Endothelial cell (in vitro differentiated cells): ENCODE data around the gene ULK3. TPM values are rescaled to one million over a fixed set of nuclear protein-coding genes. Genes with fewer than 3 reads are reported as not detected.

Source experiments
- DNase-seq: peaks from one replicate; pipeline ENCODE4 v3.0.0; 2021; ENCODE audit warnings: low spot score
- H3K27ac Mint-ChIP-seq: one replicate; pipeline ENCODE4 v1.8.0; 2021; ENCODE audit warnings: mixed read lengths, inconsistent platforms; ENCODE audit not compliant: unreplicated experiment
- H3K27me3 Mint-ChIP-seq: one replicate; pipeline ENCODE4 v1.8.0; 2021; ENCODE audit warnings: mild to moderate bottlenecking, moderate library complexity, mixed read lengths, inconsistent platforms; ENCODE audit not compliant: unreplicated experiment
- H3K36me3 Mint-ChIP-seq: one replicate; pipeline ENCODE4 v1.8.0; 2021; ENCODE audit warnings: mild to moderate bottlenecking, low read depth, mixed read lengths, inconsistent platforms; ENCODE audit not compliant: unreplicated experiment
- H3K4me1 Mint-ChIP-seq: one replicate; pipeline ENCODE4 v1.8.0; 2021; ENCODE audit warnings: mild to moderate bottlenecking, mixed read lengths, inconsistent platforms; ENCODE audit not compliant: unreplicated experiment
- H3K4me3 Mint-ChIP-seq: one replicate; pipeline ENCODE4 v1.8.0; 2021; ENCODE audit warnings: mild to moderate bottlenecking, mixed read lengths, inconsistent platforms; ENCODE audit not compliant: unreplicated experiment
- H3K9me3 Mint-ChIP-seq: one replicate; pipeline ENCODE4 v1.8.0; 2021; ENCODE audit warnings: mixed read lengths, inconsistent platforms; ENCODE audit not compliant: unreplicated experiment
- total RNA-seq: library from RNA; stranded (reverse); fragmentation: NEBNext Ultra II Directional; extraction: Animal tissue kit (Norgen Biotek cat#: 25700); gene quantifications from one replicate; pipeline ENCODE4 v1.2.1, GENCODE V29; 2021; ENCODE audit not compliant: unreplicated experiment
- TF ChIP-seq, protein P1 (sequence below): fragments of 200-600 bp; sonication (generic); IDR thresholded peaks from one replicate; pipeline ENCODE4 v1.5.0; 2021; ENCODE audit warnings: antibody characterized with exemption; ENCODE audit not compliant: unreplicated experiment

ULK3 gene
- total RNA-seq, 1 donor from 2014 or later = 25.6 TPM

DNA sequence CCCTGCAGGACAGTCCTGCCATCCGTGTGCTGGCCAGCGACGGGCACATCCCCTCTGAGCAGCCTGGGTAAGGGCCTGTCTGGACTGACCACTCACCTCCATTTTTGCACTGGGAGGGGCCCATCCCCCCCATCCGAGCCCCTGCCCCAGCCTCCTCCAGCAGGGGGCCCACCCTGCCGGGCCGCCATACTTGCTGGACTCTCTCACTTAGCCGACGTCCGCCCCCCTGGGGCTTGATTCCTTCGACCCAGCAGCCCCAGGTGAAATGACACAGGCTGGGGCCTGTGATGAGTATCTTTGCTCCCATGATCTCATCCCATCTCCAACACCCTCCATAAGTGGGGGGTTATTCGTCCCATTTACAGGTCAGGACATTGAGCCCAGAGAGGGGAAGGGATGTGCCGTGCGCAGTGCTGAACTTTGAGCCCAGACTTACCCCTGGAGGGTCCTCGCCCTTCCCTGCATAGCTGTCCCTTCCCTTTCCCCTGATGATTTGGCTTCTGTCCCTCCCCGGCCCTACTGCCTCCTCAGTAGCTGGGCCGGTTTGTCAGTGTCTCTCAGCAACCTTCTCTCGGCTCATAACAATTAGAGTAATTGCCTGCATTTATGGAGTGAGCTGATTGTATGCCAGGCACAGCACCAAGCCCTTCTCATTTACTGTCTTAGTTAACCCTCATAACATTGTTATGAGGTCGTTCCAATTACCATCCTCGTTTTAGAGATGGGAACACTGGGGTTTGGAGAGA, 26.2 kb downstream of the ULK3 start:
- no peak for DNase-seq
- H3K4me3 Mint-ChIP-seq = no peak overlapping the region
- H3K27ac Mint-ChIP-seq = no peak overlapping the region

GRCh38 chr15:74815961-74816360, 27.0 kb downstream of the ULK3 start:
- H3K27me3 Mint-ChIP-seq = peaks cover 12% of the 10 kb centered on the region
- TF ChIP-seq, protein P1, sequence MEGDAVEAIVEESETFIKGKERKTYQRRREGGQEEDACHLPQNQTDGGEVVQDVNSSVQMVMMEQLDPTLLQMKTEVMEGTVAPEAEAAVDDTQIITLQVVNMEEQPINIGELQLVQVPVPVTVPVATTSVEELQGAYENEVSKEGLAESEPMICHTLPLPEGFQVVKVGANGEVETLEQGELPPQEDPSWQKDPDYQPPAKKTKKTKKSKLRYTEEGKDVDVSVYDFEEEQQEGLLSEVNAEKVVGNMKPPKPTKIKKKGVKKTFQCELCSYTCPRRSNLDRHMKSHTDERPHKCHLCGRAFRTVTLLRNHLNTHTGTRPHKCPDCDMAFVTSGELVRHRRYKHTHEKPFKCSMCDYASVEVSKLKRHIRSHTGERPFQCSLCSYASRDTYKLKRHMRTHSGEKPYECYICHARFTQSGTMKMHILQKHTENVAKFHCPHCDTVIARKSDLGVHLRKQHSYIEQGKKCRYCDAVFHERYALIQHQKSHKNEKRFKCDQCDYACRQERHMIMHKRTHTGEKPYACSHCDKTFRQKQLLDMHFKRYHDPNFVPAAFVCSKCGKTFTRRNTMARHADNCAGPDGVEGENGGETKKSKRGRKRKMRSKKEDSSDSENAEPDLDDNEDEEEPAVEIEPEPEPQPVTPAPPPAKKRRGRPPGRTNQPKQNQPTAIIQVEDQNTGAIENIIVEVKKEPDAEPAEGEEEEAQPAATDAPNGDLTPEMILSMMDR = no peak
- no peaks in the 10 kb centered on the region for H3K9me3 Mint-ChIP-seq
- peaks cover 3% of the 10 kb centered on the region for H3K4me1 Mint-ChIP-seq
- H3K4me3 Mint-ChIP-seq = no peak overlapping the region
- DNase-seq = no peak
- no peaks in the 10 kb centered on the region for H3K36me3 Mint-ChIP-seq
- H3K27ac Mint-ChIP-seq = no peak overlapping the region

More for the DNA sequence above, 26.2 kb downstream of the ULK3 start:
- H3K9me3 Mint-ChIP-seq = no peaks in the 10 kb centered on the region
- TF ChIP-seq, protein P1 = no peak
- H3K27me3 Mint-ChIP-seq = peaks cover 12% of the 10 kb centered on the region
- no peaks in the 10 kb centered on the region for H3K36me3 Mint-ChIP-seq
- H3K4me1 Mint-ChIP-seq = peaks cover 3% of the 10 kb centered on the region

DNA sequence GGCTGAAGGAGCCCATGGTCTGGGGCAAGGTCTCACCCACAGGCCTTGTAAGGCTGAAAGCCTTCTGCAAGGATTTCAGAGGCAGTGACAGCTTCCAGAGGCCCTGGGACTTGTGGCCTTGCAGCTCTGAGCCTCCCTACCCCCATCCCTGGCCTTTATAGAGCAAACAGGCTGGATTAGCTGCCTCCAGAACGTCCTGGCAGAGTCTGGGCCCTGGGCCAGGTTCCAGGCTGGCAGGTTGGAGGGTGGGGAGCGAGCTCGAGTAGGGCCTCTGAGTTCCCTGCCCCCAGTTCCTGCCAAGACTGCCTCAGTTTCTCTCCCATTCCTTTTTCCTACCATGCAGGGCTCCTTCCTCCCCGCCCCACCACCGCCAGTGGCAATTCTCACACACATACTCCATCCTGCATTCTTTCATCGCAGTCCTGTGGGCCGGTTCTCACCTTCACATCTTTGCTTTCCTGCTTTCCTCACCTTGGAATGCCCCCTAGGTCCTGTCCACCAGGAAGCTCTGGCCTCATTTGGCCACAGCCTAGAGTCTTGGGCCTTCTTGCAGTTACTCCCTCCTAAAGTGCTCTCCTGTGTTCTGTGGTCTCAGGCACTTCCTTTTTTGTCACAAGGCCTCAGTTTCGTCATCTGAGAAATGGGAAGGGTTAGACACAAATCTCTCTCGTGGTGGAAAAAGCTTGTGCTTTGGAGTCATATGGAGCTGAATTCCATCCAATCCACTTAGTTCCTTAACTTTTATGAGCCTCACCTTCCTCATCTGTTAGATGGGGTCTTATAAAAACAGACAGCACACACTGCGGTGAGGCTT, 27.6 kb downstream of the ULK3 start:
- Mint-ChIP-seq H3K4me3 (no peak overlapping the region), H3K27me3 (peaks cover 12% of the 10 kb centered on the region), H3K9me3 (no peaks in the 10 kb centered on the region), H3K27ac (no peak overlapping the region), H3K4me1 (peaks cover 3% of the 10 kb centered on the region), H3K36me3 (no peaks in the 10 kb centered on the region)
- DNase-seq = no peak
- TF ChIP-seq, protein P1 = no peak

GRCh38 chr15:74812533-74812932, 30.4 kb downstream of the ULK3 start, which contains the start of gene LMAN1L:
Gene LMAN1L, plus strand, starts transcription at chr15:74812835. Its CDS starts 20 bp downstream, at chr15:74812855.
- H3K9me3 Mint-ChIP-seq = no peaks in the 10 kb centered on the region
- H3K4me1 Mint-ChIP-seq = peaks cover 7% of the 10 kb centered on the region
- no peak within 1 kb of the TSS for H3K27ac Mint-ChIP-seq
- H3K27me3 Mint-ChIP-seq = peaks cover 13% of the 10 kb centered on the region
- no peak for DNase-seq
- H3K4me3 Mint-ChIP-seq = no peak within 1 kb of the TSS
- TF ChIP-seq, protein P1 = no peak
- no peaks in the 10 kb centered on the region for H3K36me3 Mint-ChIP-seq
